Measurements from ENCODE around the gene CLK3. TPM values are rescaled to one million over a fixed set of nuclear protein-coding genes. Genes with fewer than 3 reads are reported as not detected.

The CLK3 gene
- polyA plus RNA-seq, 4 donors = 47.8 to 84.5 (median 67.0) TPM

GRCh38 chr15:74603789-74604705 lies 11.6 kb upstream of the CLK3 start:
- Histone ChIP-seq H3K4me1 (ENCODE audit: control insufficient read depth in 3 of 3, insufficient read depth in 2 of 3, low read depth in 1 of 3, low read length in 2 of 3) (peaks cover 3 to 8% (median 6%) of the 10 kb centered on the region in 3 donors), H3K4me3 (ENCODE audit: low read depth in 1 of 3, low read length in 3 of 3) (no peak overlapping the region), H3K27me3 (ENCODE audit: control insufficient read depth in 3 of 3, insufficient read depth in 3 of 3, low read length in 3 of 3) (no peaks in the 10 kb centered on the region), H3K27ac (ENCODE audit: low read depth in 1 of 3, low read length in 2 of 3) (no peak overlapping the region), H3K9me3 (ENCODE audit: control insufficient read depth in 2 of 2, insufficient read depth in 1 of 2, low read depth in 1 of 2, low read length in 1 of 2) (no peaks in the 10 kb centered on the region), H3K36me3 (ENCODE audit: control insufficient read depth in 3 of 3, insufficient read depth in 2 of 3, low read depth in 1 of 3, low read length in 3 of 3) (peaks cover 0 to 11% (median 0%) of the 10 kb centered on the region in 3 donors)
- FAIRE-seq (no peak), DNase-seq (no peak)
- WGBS, 3 donors = 59 to 81% (median 77%) methylated on average over 11 of the region's 11 CpGs

GRCh38 chr15:74604983-74605794 lies 10.4 kb upstream of the CLK3 start:
- no peak for DNase-seq
- WGBS, 3 donors = 56 to 73% (median 63%) methylated on average over 12 of the region's 12 CpGs
- peaks cover 0 to 14% (median 0%) of the 10 kb centered on the region in 3 donors for H3K36me3 ChIP-seq (ENCODE audit: control insufficient read depth in 3 of 3, insufficient read depth in 2 of 3, low read depth in 1 of 3, low read length in 3 of 3)

GRCh38 chr15:74605795-74606150 lies 9.9 kb upstream of the CLK3 start:
- H3K4me1 ChIP-seq (ENCODE audit: control insufficient read depth in 3 of 3, insufficient read depth in 2 of 3, low read depth in 1 of 3, low read length in 2 of 3) = peaks cover 0 to 12% (median 0%) of the 10 kb centered on the region in 3 donors
- DNase-seq (no peak), FAIRE-seq (no peak)
- no peaks in the 10 kb centered on the region for H3K27me3 ChIP-seq (ENCODE audit: control insufficient read depth in 3 of 3, insufficient read depth in 3 of 3, low read length in 3 of 3)
- H3K9me3 ChIP-seq (ENCODE audit: control insufficient read depth in 2 of 2, insufficient read depth in 1 of 2, low read depth in 1 of 2, low read length in 1 of 2) = no peaks in the 10 kb centered on the region
- peaks cover 0 to 14% (median 0%) of the 10 kb centered on the region in 3 donors for H3K36me3 ChIP-seq (ENCODE audit: control insufficient read depth in 3 of 3, insufficient read depth in 2 of 3, low read depth in 1 of 3, low read length in 3 of 3)
- H3K4me3 ChIP-seq (ENCODE audit: low read depth in 1 of 3, low read length in 3 of 3) = no peak overlapping the region
- H3K27ac ChIP-seq (ENCODE audit: low read depth in 1 of 3, low read length in 2 of 3) = no peak overlapping the region
- 57 to 78% (median 65%) methylated on average over 1 of the region's 1 CpG for WGBS, 3 donors

More at GRCh38 chr15:74604983-74605794, 10.4 kb upstream of the CLK3 start:
- H3K4me3 ChIP-seq (ENCODE audit: low read depth in 1 of 3, low read length in 3 of 3) = no peak overlapping the region
- no peaks in the 10 kb centered on the region for H3K27me3 ChIP-seq (ENCODE audit: control insufficient read depth in 3 of 3, insufficient read depth in 3 of 3, low read length in 3 of 3)
- no peaks in the 10 kb centered on the region for H3K9me3 ChIP-seq (ENCODE audit: control insufficient read depth in 2 of 2, insufficient read depth in 1 of 2, low read depth in 1 of 2, low read length in 1 of 2)
- peaks cover 0 to 6% (median 0%) of the 10 kb centered on the region in 3 donors for H3K4me1 ChIP-seq (ENCODE audit: control insufficient read depth in 3 of 3, insufficient read depth in 2 of 3, low read depth in 1 of 3, low read length in 2 of 3)
- no peak overlapping the region for H3K27ac ChIP-seq (ENCODE audit: low read depth in 1 of 3, low read length in 2 of 3)
- FAIRE-seq = no peak

GRCh38 chr15:74608786-74609185 lies 6.8 kb upstream of the CLK3 start:
- DNase-seq (no peak), FAIRE-seq (no peak)
- Histone ChIP-seq H3K9me3 (ENCODE audit: control insufficient read depth in 2 of 2, insufficient read depth in 1 of 2, low read depth in 1 of 2, low read length in 1 of 2) (no peaks in the 10 kb centered on the region), H3K4me3 (ENCODE audit: low read depth in 1 of 3, low read length in 3 of 3) (no peak overlapping the region), H3K27me3 (ENCODE audit: control insufficient read depth in 3 of 3, insufficient read depth in 3 of 3, low read length in 3 of 3) (no peaks in the 10 kb centered on the region), H3K36me3 (ENCODE audit: control insufficient read depth in 3 of 3, insufficient read depth in 2 of 3, low read depth in 1 of 3, low read length in 3 of 3) (peaks cover 0 to 9% (median 0%) of the 10 kb centered on the region in 3 donors), H3K27ac (ENCODE audit: low read depth in 1 of 3, low read length in 2 of 3) (no peak overlapping the region), H3K4me1 (ENCODE audit: control insufficient read depth in 3 of 3, insufficient read depth in 2 of 3, low read depth in 1 of 3, low read length in 2 of 3) (peaks cover 0 to 13% (median 0%) of the 10 kb centered on the region in 3 donors)
- 46 to 74% (median 48%) methylated on average over 3 of the region's 3 CpGs for WGBS, 3 donors

- no peak for DNase-seq
- Histone ChIP-seq H3K4me3 (ENCODE audit: low read depth in 1 of 3, low read length in 3 of 3) (no peak overlapping the region), H3K4me1 (ENCODE audit: control insufficient read depth in 3 of 3, insufficient read depth in 2 of 3, low read depth in 1 of 3, low read length in 2 of 3) (peaks cover 0 to 20% (median 0%) of the 10 kb centered on the region in 3 donors), H3K27ac (ENCODE audit: low read depth in 1 of 3, low read length in 2 of 3) (no peak overlapping the region), H3K27me3 (ENCODE audit: control insufficient read depth in 3 of 3, insufficient read depth in 3 of 3, low read length in 3 of 3) (no peaks in the 10 kb centered on the region), H3K9me3 (ENCODE audit: control insufficient read depth in 2 of 2, insufficient read depth in 1 of 2, low read depth in 1 of 2, low read length in 1 of 2) (no peaks in the 10 kb centered on the region), H3K36me3 (ENCODE audit: control insufficient read depth in 3 of 3, insufficient read depth in 2 of 3, low read depth in 1 of 3, low read length in 3 of 3) (peaks cover 0 to 11% (median 0%) of the 10 kb centered on the region in 3 donors)
- WGBS, 3 donors = 74 to 81% (median 76%) methylated on average over 3 of the region's 3 CpGs
- no peak for FAIRE-seq
Measured at GRCh38 chr15:74609938-74610301, 5.7 kb upstream of the CLK3 start.

- Histone ChIP-seq H3K9me3 (ENCODE audit: control insufficient read depth in 2 of 2, insufficient read depth in 1 of 2, low read depth in 1 of 2, low read length in 1 of 2) (no peaks in the 10 kb centered on the region), H3K36me3 (ENCODE audit: control insufficient read depth in 3 of 3, insufficient read depth in 2 of 3, low read depth in 1 of 3, low read length in 3 of 3) (peaks cover 0 to 11% (median 0%) of the 10 kb centered on the region in 3 donors), H3K27me3 (ENCODE audit: control insufficient read depth in 3 of 3, insufficient read depth in 3 of 3, low read length in 3 of 3) (no peaks in the 10 kb centered on the region), H3K4me3 (ENCODE audit: low read depth in 1 of 3, low read length in 3 of 3) (no peak overlapping the region), H3K4me1 (ENCODE audit: control insufficient read depth in 3 of 3, insufficient read depth in 2 of 3, low read depth in 1 of 3, low read length in 2 of 3) (peaks cover 0 to 22% (median 0%) of the 10 kb centered on the region in 3 donors), H3K27ac (ENCODE audit: low read depth in 1 of 3, low read length in 2 of 3) (no peak overlapping the region)
- 47 to 62% (median 61%) methylated on average over 7 of the region's 7 CpGs for WGBS, 3 donors
- DNase-seq (peak in 1 of 2 donors; percentile 32), FAIRE-seq (no peak)
Measured at GRCh38 chr15:74610302-74610951, 5.2 kb upstream of the CLK3 start.

- peaks cover 0 to 22% (median 0%) of the 10 kb centered on the region in 3 donors for H3K4me1 ChIP-seq (ENCODE audit: control insufficient read depth in 3 of 3, insufficient read depth in 2 of 3, low read depth in 1 of 3, low read length in 2 of 3)
- no peak for DNase-seq
- H3K4me3 ChIP-seq (ENCODE audit: low read depth in 1 of 3, low read length in 3 of 3) = no peak overlapping the region
- no peak overlapping the region for H3K27ac ChIP-seq (ENCODE audit: low read depth in 1 of 3, low read length in 2 of 3)
- no peak for FAIRE-seq
- H3K27me3 ChIP-seq (ENCODE audit: control insufficient read depth in 3 of 3, insufficient read depth in 3 of 3, low read length in 3 of 3) = no peaks in the 10 kb centered on the region
- peaks cover 0 to 13% (median 0%) of the 10 kb centered on the region in 3 donors for H3K36me3 ChIP-seq (ENCODE audit: control insufficient read depth in 3 of 3, insufficient read depth in 2 of 3, low read depth in 1 of 3, low read length in 3 of 3)
- 87 to 93% (median 87%) methylated on average over 11 of the region's 11 CpGs for WGBS, 3 donors
- no peaks in the 10 kb centered on the region for H3K9me3 ChIP-seq (ENCODE audit: control insufficient read depth in 2 of 2, insufficient read depth in 1 of 2, low read depth in 1 of 2, low read length in 1 of 2)
Measured at GRCh38 chr15:74611341-74611740, 4.3 kb upstream of the CLK3 start.

- Histone ChIP-seq H3K27ac (ENCODE audit: low read depth in 1 of 3, low read length in 2 of 3) (no peak overlapping the region), H3K9me3 (ENCODE audit: control insufficient read depth in 2 of 2, insufficient read depth in 1 of 2, low read depth in 1 of 2, low read length in 1 of 2) (no peaks in the 10 kb centered on the region), H3K36me3 (ENCODE audit: control insufficient read depth in 3 of 3, insufficient read depth in 2 of 3, low read depth in 1 of 3, low read length in 3 of 3) (peaks cover 0 to 13% (median 0%) of the 10 kb centered on the region in 3 donors), H3K4me3 (ENCODE audit: low read depth in 1 of 3, low read length in 3 of 3) (no peak overlapping the region), H3K4me1 (ENCODE audit: control insufficient read depth in 3 of 3, insufficient read depth in 2 of 3, low read depth in 1 of 3, low read length in 2 of 3) (peaks cover 0 to 27% (median 4%) of the 10 kb centered on the region in 3 donors), H3K27me3 (ENCODE audit: control insufficient read depth in 3 of 3, insufficient read depth in 3 of 3, low read length in 3 of 3) (no peaks in the 10 kb centered on the region)
- no peak for DNase-seq
- no peak for FAIRE-seq
- 80 to 86% (median 85%) methylated on average over 6 of the region's 6 CpGs for WGBS, 3 donors
Measured at GRCh38 chr15:74611834-74612233, 3.8 kb upstream of the CLK3 start.

Data from small intestine (tissue), 7 donors.